ENCODE data around the gene FZD4. TPM values are rescaled to one million over a fixed set of nuclear protein-coding genes. Genes with fewer than 3 reads are reported as not detected.
"Not testable (repeated sequence)": the region's sequence is repeated elsewhere in the genome, so short reads cannot be mapped to it uniquely, and the experiment has no call there.

FZD4 gene
- total RNA-seq, 1 experiment from 2014 or later, result 4.4 TPM

- H3K9me3 ChIP-seq (ENCODE audit: control insufficient read depth in 1 of 2, insufficient read depth in 1 of 2, low read depth in 1 of 2, low read length in 2 of 2); H4K20me1 ChIP-seq (ENCODE audit: insufficient read depth); H3K4me3 ChIP-seq (replicated peaks in 1 of 2; ENCODE audit: low read depth in 1 of 2, low read length in 2 of 2); BruUV-seq (replicated peaks); H3K4me1 ChIP-seq (ENCODE audit: control insufficient read depth in 1 of 2, insufficient read depth in 2 of 2, low read length in 2 of 2); POLR2A ChIA-PET; H3K9ac ChIP-seq (ENCODE audit: low read length); H3K27ac ChIP-seq (ENCODE audit: low read depth, low read length); H3K36me3 ChIP-seq (ENCODE audit: control insufficient read depth in 1 of 2, insufficient read depth in 2 of 2, low read length in 2 of 2); CTCF ChIA-PET; H3K9me2 ChIP-seq (ENCODE audit: insufficient read depth); DNase-seq (ENCODE audit: low read depth, low spot score); H2AFZ ChIP-seq (ENCODE audit: low read depth, low read length, poor library complexity, severe bottlenecking); intact Hi-C loops (cut with micrococcal nuclease); H3K27me3 ChIP-seq (ENCODE audit: insufficient read depth, low read length); H3K4me2 ChIP-seq (ENCODE audit: low read length); ATAC-seq; RAD21 ChIA-PET (ENCODE audit: low non-redundant PET in 1 of 2, low total read pairs in 2 of 2, uncharacterized antibody in 2 of 2, unreplicated experiment in 2 of 2); H3K79me2 ChIP-seq (ENCODE audit: insufficient read depth, low read length): not testable (repeated sequence)
Measured at GRCh38 chr11:86992340-86992739, 37.1 kb upstream of the FZD4 start.

- Histone ChIP-seq H3K9me2 (ENCODE audit: insufficient read depth) (no peaks in the 10 kb centered on the region), H4K20me1 (ENCODE audit: insufficient read depth) (no peaks in the 10 kb centered on the region), H3K9me3 (ENCODE audit: control insufficient read depth in 1 of 2, insufficient read depth in 1 of 2, low read depth in 1 of 2, low read length in 2 of 2) (no peaks in the 10 kb centered on the region), H3K27ac (ENCODE audit: low read depth, low read length) (no peak overlapping the region), H2AFZ (ENCODE audit: low read depth, low read length, poor library complexity, severe bottlenecking) (no peak overlapping the region), H3K9ac (ENCODE audit: low read length) (no peak overlapping the region), H3K79me2 (ENCODE audit: insufficient read depth, low read length) (no peaks in the 10 kb centered on the region), H3K27me3 (ENCODE audit: insufficient read depth, low read length) (no peaks in the 10 kb centered on the region), H3K4me3 (replicated peaks in 1 of 2; ENCODE audit: low read depth in 1 of 2, low read length in 2 of 2) (no peak overlapping the region), H3K4me1 (ENCODE audit: control insufficient read depth in 1 of 2, insufficient read depth in 2 of 2, low read length in 2 of 2) (peaks cover 4 to 6% of the 10 kb centered on the region in 2 experiments; a peak in 2 of 4 replicates), H3K36me3 (ENCODE audit: control insufficient read depth in 1 of 2, insufficient read depth in 2 of 2, low read length in 2 of 2) (no peaks in the 10 kb centered on the region), H3K4me2 (ENCODE audit: low read length) (no peak overlapping the region)
- ATAC-seq, result no peak
- TF ChIP-seq ELF1 (IDR thresholded peaks at IDR 0.05; ENCODE audit: borderline replicate concordance, low read depth) (no peak), EGR1 (IDR thresholded peaks at IDR 0.05; ENCODE audit: low read depth) (no peak), FOSL1 (IDR thresholded peaks at IDR 0.05; ENCODE audit: low read depth) (no peak), ZFX (IDR thresholded peaks at IDR 0.05) (no peak), ZNF274 (IDR thresholded peaks at IDR 0.05; ENCODE audit: low read depth, low read length) (no peak), REST (IDR thresholded peaks at IDR 0.05; ENCODE audit: low read depth) (no peak), YY1 (IDR thresholded peaks at IDR 0.05; ENCODE audit: extremely low read depth, insufficient replicate concordance, low read depth, low read length) (no peak), CEBPB (IDR thresholded peaks at IDR 0.05; ENCODE audit: low read depth) (no peak)
- intact Hi-C loops (cut with micrococcal nuclease), result no loop called here
- ChIA-PET POLR2A (no interaction called here), CTCF (no interaction called here), RAD21 (ENCODE audit: low non-redundant PET in 1 of 2, low total read pairs in 2 of 2, uncharacterized antibody in 2 of 2, unreplicated experiment in 2 of 2) (no interaction called here)
- DNase-seq (ENCODE audit: low read depth, low spot score), result no peak
- BruUV-seq (replicated peaks), result no TSS peak
Measured at GRCh38 chr11:86991341-86991740, 36.1 kb upstream of the FZD4 start.
